Caki2 (cell line): ENCODE measurements around the gene CST11. TPM values are rescaled to one million over a fixed set of nuclear protein-coding genes. Genes with fewer than 3 reads are reported as not detected.

Experiments
- DNase-seq: peaks from one replicate; pipeline ENCODE4 v3.0.0-alpha.2; 2015; ENCODE audit warnings: low read depth
- in situ Hi-C: cut with HindIII; loops from 2 replicates; pipeline ENCODE4 v1.10.0; 2016; ENCODE audit warnings: low sequenced_read_pairs, low pct_unique_long_range_greater_than_20kb, mixed read lengths
- total RNA-seq: library from RNA; depleted of rRNA; stranded (reverse); fragments of >200 nt; shearing (Covaris generic); gene quantifications from 2 replicates; pipeline ENCODE4 v1.2.3, GENCODE V29; 2014; ENCODE audit warnings: low replicate concordance

Gene CST11
- total RNA-seq, 1 experiment from 2014 or later, result not detected

- in situ Hi-C loops, result no loop called here
- DNase-seq, result no peak
Observed at GRCh38 chr20:23435626-23436539, 16.8 kb downstream of the CST11 start.

GRCh38 chr20:23434521-23435313 lies 18.0 kb downstream of the CST11 start:
- no peak for DNase-seq
- in situ Hi-C loops, result no loop called here

- no peak for DNase-seq
- in situ Hi-C loops, result no loop called here
Observed at GRCh38 chr20:23433628-23434027, 19.0 kb downstream of the CST11 start.

GRCh38 chr20:23425129-23425528 lies 27.5 kb downstream of the CST11 start:
- in situ Hi-C loops, result no loop called here
- DNase-seq, result no peak

- DNase-seq, result peak; percentile 85
Observed at GRCh38 chr20:23420943-23421931, 31.4 kb downstream of the CST11 start, which contains the start of gene NAPB. Gene NAPB (minus strand): TSS chr20:23421488. CDS start chr20:23421402, 86 bp downstream.

GRCh38 chr20:23419995-23420901 lies 32.4 kb downstream of the CST11 start:
- in situ Hi-C loops, result no loop called here
- peak; percentile 48 for DNase-seq

More at GRCh38 chr20:23420943-23421931, 31.4 kb downstream of the CST11 start, which contains the start of gene NAPB:
- in situ Hi-C loops, result no loop called here

GRCh38 chr20:23419657-23419994 lies 33.0 kb downstream of the CST11 start:
- in situ Hi-C loops, result no loop called here
- DNase-seq, result no peak

GRCh38 chr20:23417861-23418260 lies 34.8 kb downstream of the CST11 start:
- in situ Hi-C loops, result no loop called here

GRCh38 chr20:23415959-23416583 lies 36.6 kb downstream of the CST11 start:
- no peak for DNase-seq
- in situ Hi-C loops, result no loop called here

More at GRCh38 chr20:23417861-23418260, 34.8 kb downstream of the CST11 start:
- DNase-seq, result no peak

- in situ Hi-C loops, result no loop called here
- no peak for DNase-seq
Observed at GRCh38 chr20:23415555-23415954, 37.1 kb downstream of the CST11 start.

- in situ Hi-C loops, result no loop called here
- DNase-seq, result no peak
Observed at GRCh38 chr20:23414526-23415188, 38.0 kb downstream of the CST11 start.

GRCh38 chr20:23413862-23414422 lies 38.7 kb downstream of the CST11 start:
- in situ Hi-C loops, result no loop called here

GRCh38 chr20:23412026-23412425 lies 40.6 kb downstream of the CST11 start:
- DNase-seq, result peak; percentile 14
- in situ Hi-C loops, result no loop called here

More at GRCh38 chr20:23413862-23414422, 38.7 kb downstream of the CST11 start:
- no peak for DNase-seq

GRCh38 chr20:23410916-23411695 lies 41.6 kb downstream of the CST11 start:
- in situ Hi-C loops, result no loop called here
- DNase-seq, result no peak

- in situ Hi-C loops, result no loop called here
- DNase-seq, result no peak
Observed at GRCh38 chr20:23409800-23410199, 42.9 kb downstream of the CST11 start.
